Activated naive CD4-positive, alpha-beta T cell treated with anti-CD3 and anti-CD28 coated beads for 36 hours (primary cell): ENCODE measurements around the gene DOCK4. TPM values are rescaled to one million over a fixed set of nuclear protein-coding genes. Genes with fewer than 3 reads are reported as not detected.

Experiments
- CTCF ChIA-PET: fragments of 350-600 bp; sonication (Branson Sonifier 250); formaldehyde crosslinking; loops from one replicate; lab custom pipeline; 2021; ENCODE audit warnings: antibody characterized with exemption; lab: Charles Lee
- DNase-seq: peaks from one replicate; pipeline ENCODE4 v3.0.0-alpha.2; 2020
- H3K27ac Mint-ChIP-seq: one replicate; pipeline ENCODE4 v1.8.0; 2021; ENCODE audit warnings: mild to moderate bottlenecking, mixed read lengths
- H3K27me3 Mint-ChIP-seq: one replicate; pipeline ENCODE4 v1.8.0; 2021; ENCODE audit warnings: low read depth, mixed read lengths
- H3K36me3 Mint-ChIP-seq: one replicate; pipeline ENCODE4 v1.8.0; 2021; ENCODE audit warnings: low read depth, mixed read lengths
- H3K4me1 Mint-ChIP-seq: one replicate; pipeline ENCODE4 v1.8.0; 2021; ENCODE audit warnings: low read depth, mixed read lengths
- H3K4me3 Mint-ChIP-seq: one replicate; pipeline ENCODE4 v1.8.0; 2021; ENCODE audit warnings: mild to moderate bottlenecking, moderate library complexity, mixed read lengths
- H3K9me3 Mint-ChIP-seq: one replicate; pipeline ENCODE4 v1.8.0; 2021; ENCODE audit warnings: mixed read lengths
- intact Hi-C: fragments of 100-400 bp; cut with micrococcal nuclease; formaldehyde crosslinking; loops from one replicate; pipeline ENCODE4 v1.15.1; 2023
- total RNA-seq, 2 experiments: library from RNA; stranded (reverse); gene quantifications; one replicate each; pipeline ENCODE4 v1.2.3, GENCODE V29; 2021

DOCK4 gene
- total RNA-seq, 2 experiments from 2014 or later: 0.43 to 0.62 TPM

GRCh38 chr7:112201411-112201810 is 4.8 kb downstream of the DOCK4 start:
- Mint-ChIP-seq H3K36me3 (no peaks in the 10 kb centered on the region), H3K27ac (no peak overlapping the region), H3K27me3 (peaks cover 52% of the 10 kb centered on the region), H3K4me3 (no peak overlapping the region), H3K9me3 (no peaks in the 10 kb centered on the region), H3K4me1 (peaks cover 19% of the 10 kb centered on the region)
- no peak for DNase-seq
- intact Hi-C loops: no loop called here
- CTCF ChIA-PET: interaction anchor here (1.2 kb wide), 1 partner anchor 67 kb away, joined by 3 read pairs; no protein-coding TSS in a partner anchor

DNA sequence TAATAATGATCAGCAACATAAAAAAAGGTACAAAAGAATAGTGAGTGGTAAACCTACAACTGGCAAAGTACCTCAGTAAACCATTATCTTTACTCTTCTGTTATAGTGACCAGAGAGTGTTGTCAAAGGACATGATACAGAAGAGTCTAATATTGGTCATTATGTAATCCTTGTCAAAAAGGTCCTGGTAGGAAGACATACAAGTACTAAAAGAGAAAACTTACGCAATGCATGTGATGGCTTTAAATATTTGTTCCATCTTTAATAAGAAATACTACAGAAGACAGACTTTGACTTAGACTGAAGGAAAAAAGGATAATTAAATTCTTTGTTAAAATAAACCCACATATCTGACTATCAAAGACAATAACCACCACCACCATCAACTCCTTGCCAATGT is 6.5 kb downstream of the DOCK4 start:
- no peak overlapping the region for H3K27ac Mint-ChIP-seq
- peaks cover 50% of the 10 kb centered on the region for H3K27me3 Mint-ChIP-seq
- no peaks in the 10 kb centered on the region for H3K9me3 Mint-ChIP-seq
- CTCF ChIA-PET: no interaction called here
- DNase-seq: no peak
- no peak overlapping the region for H3K4me3 Mint-ChIP-seq
- peaks cover 14% of the 10 kb centered on the region for H3K4me1 Mint-ChIP-seq
- intact Hi-C loops: no loop called here
- no peaks in the 10 kb centered on the region for H3K36me3 Mint-ChIP-seq

DNA sequence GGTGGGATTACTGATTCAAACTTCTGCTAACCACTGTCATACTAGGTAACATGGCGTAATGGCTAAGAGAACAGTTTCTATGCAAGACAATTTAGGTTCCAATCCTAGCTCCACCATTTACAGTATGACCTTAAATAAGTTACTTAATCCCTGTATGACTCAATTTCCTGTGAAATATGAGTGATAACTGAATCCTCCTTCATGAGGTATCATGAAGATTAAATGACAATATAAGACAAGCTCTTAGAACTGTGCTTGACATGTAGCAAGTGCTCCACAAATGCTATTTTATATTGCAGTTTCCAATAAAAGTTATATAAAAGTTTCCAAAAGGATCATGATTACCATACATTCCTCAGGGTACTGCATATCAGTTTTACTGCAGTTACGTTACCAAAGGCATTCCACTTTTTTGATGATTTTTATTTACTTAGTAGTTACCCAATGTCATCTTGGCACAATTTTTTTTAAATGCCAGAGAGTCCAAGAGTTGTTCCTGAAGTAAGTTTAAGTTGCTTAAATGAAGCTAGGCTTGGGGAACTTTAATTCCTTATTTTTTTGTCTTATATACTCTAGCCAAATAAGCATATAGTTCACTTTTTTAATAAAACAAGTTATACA is 7.1 kb downstream of the DOCK4 start:
- peaks cover 8% of the 10 kb centered on the region for H3K4me1 Mint-ChIP-seq
- no peak overlapping the region for H3K4me3 Mint-ChIP-seq
- intact Hi-C loops: no loop called here
- DNase-seq: no peak
- CTCF ChIA-PET: no interaction called here
- no peaks in the 10 kb centered on the region for H3K36me3 Mint-ChIP-seq
- H3K9me3 Mint-ChIP-seq: no peaks in the 10 kb centered on the region
- peaks cover 47% of the 10 kb centered on the region for H3K27me3 Mint-ChIP-seq
- H3K27ac Mint-ChIP-seq: no peak overlapping the region

- DNase-seq: no peak
- peaks cover 3% of the 10 kb centered on the region for H3K9me3 Mint-ChIP-seq
- CTCF ChIA-PET: no interaction called here
- intact Hi-C loops: no loop called here
- H3K27me3 Mint-ChIP-seq: peaks cover 43% of the 10 kb centered on the region
- H3K27ac Mint-ChIP-seq: no peak overlapping the region
- peaks cover 9% of the 10 kb centered on the region for H3K4me1 Mint-ChIP-seq
- H3K4me3 Mint-ChIP-seq: no peak overlapping the region
- H3K36me3 Mint-ChIP-seq: no peaks in the 10 kb centered on the region
These were observed 8.9 kb downstream of the DOCK4 start for GRCh38 chr7:112197322-112197721.

DNA sequence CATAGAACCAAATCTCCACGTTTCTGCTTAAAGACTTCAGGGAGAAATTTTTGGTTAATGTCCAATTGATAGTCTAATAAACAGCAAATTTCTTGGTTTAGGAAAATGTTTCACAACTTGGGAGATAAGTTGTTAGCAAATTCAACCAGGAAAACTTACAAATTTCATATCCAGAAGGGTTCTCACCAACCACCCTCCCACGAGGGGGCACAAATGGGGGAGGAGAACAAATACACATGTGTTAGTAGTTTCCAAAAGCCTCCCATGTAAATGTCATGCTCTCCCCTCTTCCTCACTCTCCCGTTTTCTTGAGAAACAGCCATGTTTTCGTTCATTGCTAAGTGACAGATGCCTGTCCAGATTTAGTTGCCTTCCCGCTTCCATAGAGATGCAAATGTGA is 10.5 kb downstream of the DOCK4 start:
- peaks cover 3% of the 10 kb centered on the region for H3K9me3 Mint-ChIP-seq
- peaks cover 13% of the 10 kb centered on the region for H3K4me1 Mint-ChIP-seq
- CTCF ChIA-PET: no interaction called here
- H3K27me3 Mint-ChIP-seq: peaks cover 35% of the 10 kb centered on the region
- H3K27ac Mint-ChIP-seq: no peak overlapping the region
- no peak for DNase-seq
- no peaks in the 10 kb centered on the region for H3K36me3 Mint-ChIP-seq
- no peak overlapping the region for H3K4me3 Mint-ChIP-seq
- intact Hi-C loops: no loop called here

GRCh38 chr7:112193915-112194502 is 12.2 kb downstream of the DOCK4 start:
- intact Hi-C loops: no loop called here
- H3K27me3 Mint-ChIP-seq: peaks cover 33% of the 10 kb centered on the region
- H3K4me1 Mint-ChIP-seq: peaks cover 13% of the 10 kb centered on the region
- no peak overlapping the region for H3K4me3 Mint-ChIP-seq
- no peaks in the 10 kb centered on the region for H3K36me3 Mint-ChIP-seq
- H3K9me3 Mint-ChIP-seq: peaks cover 3% of the 10 kb centered on the region
- DNase-seq: no peak
- CTCF ChIA-PET: interaction anchor here (0.8 kb wide), 1 partner anchor 102 kb away, joined by 3 read pairs; no protein-coding TSS in a partner anchor
- no peak overlapping the region for H3K27ac Mint-ChIP-seq

GRCh38 chr7:112192236-112193154 is 13.7 kb downstream of the DOCK4 start:
- Mint-ChIP-seq H3K27me3 (peaks cover 26% of the 10 kb centered on the region), H3K27ac (no peak overlapping the region), H3K9me3 (peaks cover 3% of the 10 kb centered on the region), H3K4me1 (peaks cover 11% of the 10 kb centered on the region), H3K4me3 (no peak overlapping the region), H3K36me3 (no peaks in the 10 kb centered on the region)
- intact Hi-C loops: no loop called here
- CTCF ChIA-PET: interaction anchor here (0.8 kb wide), 1 partner anchor 104 kb away, joined by 3 read pairs; no protein-coding TSS in a partner anchor
- DNase-seq: no peak

- intact Hi-C loops: no loop called here
- CTCF ChIA-PET: interaction anchor here (0.5 kb wide), 1 partner anchor 136 kb away, joined by 3 read pairs; no protein-coding TSS in a partner anchor
- no peak for DNase-seq
- Mint-ChIP-seq H3K27ac (no peak overlapping the region), H3K36me3 (no peaks in the 10 kb centered on the region), H3K4me3 (no peak overlapping the region), H3K4me1 (peaks cover 11% of the 10 kb centered on the region), H3K27me3 (peaks cover 12% of the 10 kb centered on the region), H3K9me3 (peaks cover 3% of the 10 kb centered on the region)
These were observed 16.1 kb downstream of the DOCK4 start for GRCh38 chr7:112190120-112190519.

- Mint-ChIP-seq H3K9me3 (peaks cover 3% of the 10 kb centered on the region), H3K27me3 (peaks cover 12% of the 10 kb centered on the region)
- CTCF ChIA-PET: interaction anchor here (0.5 kb wide), 1 partner anchor 136 kb away, joined by 3 read pairs; no protein-coding TSS in a partner anchor
These were observed 16.5 kb downstream of the DOCK4 start for GRCh38 chr7:112189691-112190090.

DNA sequence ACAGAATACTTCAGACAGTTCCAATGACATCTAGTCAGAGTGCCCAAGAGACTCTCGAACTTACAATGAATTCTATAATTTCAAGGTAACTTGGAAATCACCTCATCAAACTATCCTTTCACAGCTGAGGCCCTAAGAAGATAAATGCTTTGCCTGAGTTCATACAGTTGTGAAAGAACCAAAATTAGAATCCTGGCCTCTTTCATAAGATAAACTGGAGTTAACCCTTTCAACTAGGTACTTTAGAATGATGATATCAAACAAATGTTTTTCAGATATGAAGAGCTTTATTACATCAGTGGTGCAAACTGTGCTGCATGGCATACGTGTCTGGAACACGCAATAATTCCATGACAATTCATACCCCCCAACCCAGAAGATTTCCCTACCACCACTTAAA is 17.9 kb downstream of the DOCK4 start:
- Mint-ChIP-seq H3K4me3 (no peak overlapping the region), H3K36me3 (no peaks in the 10 kb centered on the region), H3K27me3 (peaks cover 5% of the 10 kb centered on the region), H3K27ac (no peak overlapping the region), H3K9me3 (no peaks in the 10 kb centered on the region), H3K4me1 (peaks cover 11% of the 10 kb centered on the region)
- CTCF ChIA-PET: interaction anchor here (0.9 kb wide), 1 partner anchor 11 kb away, joined by 3 read pairs; no protein-coding TSS in a partner anchor
- no peak for DNase-seq
- intact Hi-C loops: no loop called here

More at GRCh38 chr7:112189691-112190090, 16.5 kb downstream of the DOCK4 start:
- Mint-ChIP-seq H3K4me1 (peaks cover 11% of the 10 kb centered on the region), H3K4me3 (no peak overlapping the region), H3K36me3 (no peaks in the 10 kb centered on the region), H3K27ac (no peak overlapping the region)
- intact Hi-C loops: no loop called here
- no peak for DNase-seq

GRCh38 chr7:112186300-112186699 is 19.9 kb downstream of the DOCK4 start:
- Mint-ChIP-seq H3K36me3 (no peaks in the 10 kb centered on the region), H3K9me3 (no peaks in the 10 kb centered on the region), H3K27ac (no peak overlapping the region), H3K4me3 (no peak overlapping the region), H3K27me3 (peaks cover 5% of the 10 kb centered on the region), H3K4me1 (no peaks in the 10 kb centered on the region)
- CTCF ChIA-PET: no interaction called here
- DNase-seq: no peak
- intact Hi-C loops: no loop called here
